ENCODE data around the gene ULBP1. TPM values are rescaled to one million over a fixed set of nuclear protein-coding genes. Genes with fewer than 3 reads are reported as not detected.

Gene ULBP1
- total RNA-seq, 1 experiment from 2014 or later: 0.81 TPM

GRCh38 chr6:149933036-149933435, 30.7 kb upstream of the ULBP1 start:
- Mint-ChIP-seq H3K27me3 (ENCODE audit: low read depth) (peaks cover 97% of the 10 kb centered on the region), H3K36me3 (no peaks in the 10 kb centered on the region), H3K4me1 (no peaks in the 10 kb centered on the region), H3K27ac (no peak overlapping the region), H3K4me3 (no peak overlapping the region), H3K9me3 (no peaks in the 10 kb centered on the region)
- DNase-seq (ENCODE audit: low spot score) (no peak), ATAC-seq (no peak)
- CTCF ChIA-PET: no interaction called here
- POLR2A ChIA-PET: no interaction called here
- TF ChIP-seq RELA (CRISPR knock-in tag; IDR thresholded peaks at IDR 0.05; ENCODE audit: borderline replicate concordance): no peak
- TF ChIP-seq E2F4 (CRISPR knock-in tag; IDR thresholded peaks at IDR 0.05; ENCODE audit: borderline replicate concordance, low read depth): no peak
- TF ChIP-seq TCF7 (CRISPR knock-in tag; IDR thresholded peaks at IDR 0.05; ENCODE audit: low read depth): no peak
- no peak for TF ChIP-seq MLX (CRISPR knock-in tag; IDR thresholded peaks at IDR 0.05)
- no peak for TF ChIP-seq TP53 (CRISPR knock-in tag; IDR thresholded peaks at IDR 0.05)
- TF ChIP-seq SMAD3 (CRISPR knock-in tag; IDR thresholded peaks at IDR 0.05; ENCODE audit: borderline replicate concordance): no peak
- TF ChIP-seq ZBTB43 (CRISPR knock-in tag; IDR thresholded peaks at IDR 0.05): no peak
- no peak for TF ChIP-seq TEAD4 (CRISPR knock-in tag; IDR thresholded peaks at IDR 0.05)
- no peak for TF ChIP-seq ERG (CRISPR knock-in tag; IDR thresholded peaks at IDR 0.05)
- no peak for TF ChIP-seq SOX15 (CRISPR knock-in tag; IDR thresholded peaks at IDR 0.05)
- no peak for TF ChIP-seq HMGXB4 (CRISPR knock-in tag; IDR thresholded peaks at IDR 0.05)
- TF ChIP-seq CDX4 (CRISPR knock-in tag; IDR thresholded peaks at IDR 0.05; ENCODE audit: borderline replicate concordance): no peak
- TF ChIP-seq ZNF232 (CRISPR knock-in tag; IDR thresholded peaks at IDR 0.05): no peak
- no peak for TF ChIP-seq EMX1 (CRISPR knock-in tag; IDR thresholded peaks at IDR 0.05)
- TF ChIP-seq NFYB (CRISPR knock-in tag; conservative IDR thresholded peaks at IDR 0.05; ENCODE audit: low read depth): no peak

- ATAC-seq (no peak), DNase-seq (ENCODE audit: low spot score) (no peak)
- TF ChIP-seq IRF2 (CRISPR knock-in tag; IDR thresholded peaks at IDR 0.05; ENCODE audit: borderline replicate concordance, low read depth) (no peak), NFYB (CRISPR knock-in tag; conservative IDR thresholded peaks at IDR 0.05; ENCODE audit: low read depth) (no peak), ERG (CRISPR knock-in tag; IDR thresholded peaks at IDR 0.05) (no peak), ZNF121 (CRISPR knock-in tag; IDR thresholded peaks at IDR 0.05) (no peak), SMAD4 (CRISPR knock-in tag; IDR thresholded peaks at IDR 0.05) (no peak), ZBTB21 (CRISPR knock-in tag; IDR thresholded peaks at IDR 0.05; ENCODE audit: borderline replicate concordance) (no peak), ZMAT4 (CRISPR knock-in tag; IDR thresholded peaks at IDR 0.05) (no peak), USF2 (CRISPR knock-in tag; IDR thresholded peaks at IDR 0.05) (no peak), TEAD4 (CRISPR knock-in tag; IDR thresholded peaks at IDR 0.05) (no peak), HMGXB4 (CRISPR knock-in tag; IDR thresholded peaks at IDR 0.05) (no peak)
- ChIA-PET CTCF (no interaction called here), POLR2A (no interaction called here)
- Mint-ChIP-seq H3K9me3 (no peaks in the 10 kb centered on the region), H3K27me3 (ENCODE audit: low read depth) (peaks cover 97% of the 10 kb centered on the region), H3K4me1 (no peaks in the 10 kb centered on the region), H3K27ac (no peak overlapping the region), H3K4me3 (no peak overlapping the region), H3K36me3 (no peaks in the 10 kb centered on the region)
Measured at GRCh38 chr6:149933461-149933860, 30.3 kb upstream of the ULBP1 start.

All from WTC11 (cell line).